HG02642 (cell line): Measurements from ENCODE around the gene AHNAK.

Source experiments
- ATAC-seq: cut with Tn5 transposase; IDR thresholded peaks from one replicate; pipeline ENCODE4 v1.9.1; 2021; ENCODE audit warnings: mild to moderate bottlenecking; ENCODE audit not compliant: unreplicated experiment, poor library complexity

AHNAK gene

GRCh38 chr11:62539238-62539925 lies 7.2 kb downstream of the AHNAK start:
- ATAC-seq: no peak

- ATAC-seq: no peak
Measured at GRCh38 chr11:62538470-62539237, 8.0 kb downstream of the AHNAK start.

- ATAC-seq: no peak
Measured at GRCh38 chr11:62536301-62536957, 10.2 kb downstream of the AHNAK start.

GRCh38 chr11:62535802-62536201 lies 10.8 kb downstream of the AHNAK start:
- no peak for ATAC-seq

GRCh38 chr11:62534779-62535545 lies 11.6 kb downstream of the AHNAK start:
- no peak for ATAC-seq

- ATAC-seq: no peak
Measured at GRCh38 chr11:62532096-62532495, 14.5 kb downstream of the AHNAK start.

- no peak for ATAC-seq
Measured at GRCh38 chr11:62516736-62517371, 29.8 kb downstream of the AHNAK start.

- ATAC-seq: no peak
Measured at GRCh38 chr11:62514151-62514550, 32.5 kb downstream of the AHNAK start.

GRCh38 chr11:62513626-62514025 lies 33.0 kb downstream of the AHNAK start:
- no peak for ATAC-seq

GRCh38 chr11:62512961-62513360 lies 33.6 kb downstream of the AHNAK start:
- no peak for ATAC-seq

GRCh38 chr11:62508336-62509058 lies 38.1 kb downstream of the AHNAK start:
- no peak for ATAC-seq

- no peak for ATAC-seq
Measured at GRCh38 chr11:62507125-62507422, 39.5 kb downstream of the AHNAK start.

GRCh38 chr11:62506413-62507124 lies 40.0 kb downstream of the AHNAK start:
- ATAC-seq: no peak

- ATAC-seq: no peak
Measured at GRCh38 chr11:62505440-62506091, 41.0 kb downstream of the AHNAK start.

- no peak for ATAC-seq
Measured at GRCh38 chr11:62505059-62505439, 41.6 kb downstream of the AHNAK start.

GRCh38 chr11:62504158-62504973 lies 42.2 kb downstream of the AHNAK start:
- ATAC-seq: no peak

GRCh38 chr11:62502030-62502730 lies 44.4 kb downstream of the AHNAK start:
- no peak for ATAC-seq
